IMR-90 (cell line): Measurements from ENCODE around the gene KCNK3.

Experiments used
- CEBPB ChIP-seq: IDR thresholded peaks from 2 replicates; pipeline ENCODE4 v1.6.1; 2012; ENCODE audit warnings: low read depth, low read length, improper control_type of control experiment
- CTCF ChIP-seq: conservative IDR thresholded peaks from 2 replicates; pipeline ENCODE4 v1.5.1; 2012; ENCODE audit warnings: mild to moderate bottlenecking, low read depth, low read length, improper control_type of control experiment
- MXI1 ChIP-seq: IDR thresholded peaks from 2 replicates; pipeline ENCODE4 v1.6.1; 2012; ENCODE audit warnings: low read depth, mild to moderate bottlenecking, low read length, moderate library complexity, borderline replicate concordance
- POLR2A ChIP-seq: IDR thresholded peaks from 2 replicates; pipeline ENCODE4 v1.6.1; 2012; ENCODE audit warnings: mild to moderate bottlenecking, low read depth, low read length
- RCOR1 ChIP-seq: IDR thresholded peaks from 2 replicates; pipeline ENCODE4 v1.6.1; 2012; ENCODE audit warnings: mild to moderate bottlenecking, low read length, improper control_type of control experiment; ENCODE audit not compliant: insufficient replicate concordance
- RFX5 ChIP-seq: IDR thresholded peaks from 2 replicates; pipeline ENCODE4 v1.8.0; 2012; ENCODE audit warnings: low read depth, mild to moderate bottlenecking, low read length, moderate library complexity

DNA sequence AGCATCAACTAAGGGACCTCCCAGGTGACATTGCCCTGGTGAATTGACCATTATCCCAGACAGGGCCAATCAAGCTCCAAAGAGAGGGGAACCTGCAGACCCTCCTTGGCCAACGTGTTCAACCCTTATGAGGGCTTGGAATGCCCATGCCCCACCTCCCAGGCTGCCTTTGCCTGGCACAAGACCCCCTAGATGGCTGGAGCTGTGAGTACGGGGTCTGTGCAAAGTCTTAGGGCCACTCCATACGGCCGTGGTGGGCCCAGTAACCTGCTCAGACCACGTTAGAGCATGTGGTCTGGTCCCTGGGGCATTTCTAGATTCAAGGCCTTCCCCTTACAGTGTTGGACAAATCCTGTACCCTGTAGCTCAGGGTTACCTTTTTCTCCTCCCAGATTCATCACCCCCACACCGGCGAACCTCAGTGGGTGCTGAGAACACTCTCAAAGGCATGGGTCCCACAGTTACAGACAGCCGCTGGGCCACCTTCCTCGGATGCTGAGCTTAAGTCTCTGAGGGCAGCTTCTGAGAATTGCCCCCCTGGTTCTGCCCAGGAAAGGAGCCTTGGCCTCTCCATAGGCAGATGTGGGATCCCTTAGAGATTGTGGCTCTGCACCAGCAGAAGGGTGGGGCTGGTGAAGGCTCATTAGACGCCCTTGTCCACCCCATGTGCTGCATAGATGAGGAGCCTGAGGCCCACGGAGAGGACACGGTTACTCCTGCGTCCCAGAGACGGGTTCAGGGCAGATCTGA is 18.3 kb upstream of the KCNK3 start:
- TF ChIP-seq CTCF (no peak), POLR2A (no peak), MXI1 (no peak), RCOR1 (no peak), CEBPB (no peak), RFX5 (no peak)
